Testis (tissue), 3 donors: ENCODE results near the gene OXNAD1. TPM values are rescaled to one million over a fixed set of nuclear protein-coding genes. Genes with fewer than 3 reads are reported as not detected.

Experiments
- DNase-seq: peaks from one replicate; pipeline ENCODE4 v3.0.0-alpha.2; 2019
- H3K27ac ChIP-seq, 2 donors: fragments of 200-600 bp; sonication (generic); one replicate each; pipeline ENCODE4 v1.5.1; 2019
- H3K27me3 ChIP-seq: fragments of 200-600 bp; sonication (generic); one replicate; pipeline ENCODE4 v1.5.1; 2019
- H3K36me3 ChIP-seq: fragments of 200-600 bp; sonication (generic); one replicate; pipeline ENCODE4 v1.5.1; 2017; ENCODE audit warnings: low read depth; ENCODE audit errors: missing control alignments
- H3K4me1 ChIP-seq: fragments of 200-600 bp; sonication (generic); one replicate; pipeline ENCODE4 v1.5.1; 2019
- H3K4me3 ChIP-seq, 2 donors: fragments of 200-600 bp; sonication (generic); one replicate each; pipeline ENCODE4 v1.5.1; 2017 to 2019
- H3K9me3 ChIP-seq: fragments of 200-600 bp; sonication (generic); one replicate; pipeline ENCODE4 v1.5.1; 2017
- CTCF ChIP-seq, 3 experiments: fragments of 450-650 bp in 2 of 3; fragments of 200-600 bp in 1 of 3; sonication (generic) in 1 of 3; IDR thresholded peaks; one replicate each; pipeline ENCODE4 v1.5.1; 2016 to 2019; ENCODE audit warnings: antibody characterized with exemption in 3 of 3, mild to moderate bottlenecking in 2 of 3, moderate library complexity in 1 of 3
- POLR2A ChIP-seq: fragments of 450-650 bp; IDR thresholded peaks from one replicate; pipeline ENCODE4 v1.6.1; 2017; ENCODE audit warnings: antibody characterized with exemption, mild to moderate bottlenecking, moderate library complexity
- WGBS, 2 donors: methylation state at CpG; one replicate each; pipeline ENCODE4 v1.1.5; 2018; 5-methylcytosine and 5-hydroxymethylcytosine counted together
- intact Hi-C: fragments of 100-400 bp; cut with DNase I; formaldehyde crosslinking; loops from one replicate; pipeline ENCODE4 v1.15.1; 2023; ENCODE audit warnings: low total_unique reads
- polyA plus RNA-seq: library from polyadenylated mRNA; stranded (reverse); fragments of 350-450 nt; fragmentation: Illumina TruSeq; extraction: RNeasy Lipid Tissue Mini Kit (QIAGEN cat#74804); gene quantifications from one replicate; pipeline ENCODE4 v1.2.3, GENCODE V29; 2014; ENCODE audit warnings: low read depth, low replicate concordance; ENCODE audit not compliant: insufficient read depth
- total RNA-seq, 2 donors: library from RNA; depleted of rRNA; stranded (reverse); fragments of >200 nt; gene quantifications; one replicate each; pipeline ENCODE4 v1.2.3, GENCODE V29; 2016

The OXNAD1 gene
- total and polyA plus RNA-seq, 3 donors from 2014 or later = 11.8 to 31.2 (median 27.3) TPM

GRCh38 chr3:16295298-16295890, 30.4 kb downstream of the OXNAD1 start:
- intact Hi-C loops = no loop called here
- TF ChIP-seq CTCF (IDR thresholded peaks at IDR 0.05) (no peak), POLR2A (no peak)
- no peaks in the 10 kb centered on the region for H3K4me1 ChIP-seq

GRCh38 chr3:16297997-16298885, 33.2 kb downstream of the OXNAD1 start:
- no peak overlapping the region for H3K27ac ChIP-seq
- intact Hi-C loops = no loop called here
- 70 to 79% methylated on average over 9 of the region's 9 CpGs for WGBS, 2 donors
- TF ChIP-seq POLR2A = no peak
- TF ChIP-seq CTCF (IDR thresholded peaks at IDR 0.05) = no peak
- H3K36me3 ChIP-seq = no peaks in the 10 kb centered on the region
- no peak overlapping the region for H3K4me3 ChIP-seq
- no peaks in the 10 kb centered on the region for H3K9me3 ChIP-seq
- H3K4me1 ChIP-seq = no peaks in the 10 kb centered on the region
- H3K27me3 ChIP-seq = no peaks in the 10 kb centered on the region
- no peak for DNase-seq

More at GRCh38 chr3:16295298-16295890, 30.4 kb downstream of the OXNAD1 start:
- Histone ChIP-seq H3K9me3 (no peaks in the 10 kb centered on the region), H3K4me3 (no peak overlapping the region), H3K27me3 (no peaks in the 10 kb centered on the region), H3K36me3 (no peaks in the 10 kb centered on the region), H3K27ac (no peak overlapping the region)
- DNase-seq = no peak
- WGBS, 2 donors = 87 to 93% methylated on average over 3 of the region's 3 CpGs

GRCh38 chr3:16298891-16299290, 33.9 kb downstream of the OXNAD1 start:
- H3K9me3 ChIP-seq = no peaks in the 10 kb centered on the region
- H3K27me3 ChIP-seq = no peaks in the 10 kb centered on the region
- no peak overlapping the region for H3K4me3 ChIP-seq
- no peaks in the 10 kb centered on the region for H3K36me3 ChIP-seq
- intact Hi-C loops = no loop called here
- no peak for TF ChIP-seq CTCF (IDR thresholded peaks at IDR 0.05)
- no peak for TF ChIP-seq POLR2A
- no peak overlapping the region for H3K27ac ChIP-seq
- WGBS, 2 donors = 73 to 89% methylated on average over 6 of the region's 6 CpGs
- no peaks in the 10 kb centered on the region for H3K4me1 ChIP-seq
- no peak for DNase-seq

- 85 to 87% methylated on average over 3 of the region's 3 CpGs for WGBS, 2 donors
- Histone ChIP-seq H3K4me1 (no peaks in the 10 kb centered on the region), H3K9me3 (no peaks in the 10 kb centered on the region), H3K36me3 (no peaks in the 10 kb centered on the region), H3K4me3 (no peak overlapping the region), H3K27me3 (no peaks in the 10 kb centered on the region), H3K27ac (no peak overlapping the region)
- TF ChIP-seq CTCF (IDR thresholded peaks at IDR 0.05) = no peak
- intact Hi-C loops = no loop called here
- DNase-seq = no peak
Observed at GRCh38 chr3:16299746-16300145, 34.7 kb downstream of the OXNAD1 start.
